Suppressor macrophage (primary cell): ENCODE results near the gene CDCA5.

Source experiments
- DNase-seq, 4 experiments: peaks; one replicate each; pipeline ENCODE4 v3.0.0-alpha.2; 2020 to 2022
- total RNA-seq, 17 experiments: gene quantifications; one replicate each; lab custom pipeline; 2026; ENCODE audit warnings: mixed read lengths in 6 of 17, inconsistent platforms in 3 of 17; lab: John Stamatoyannopoulos, UW

The CDCA5 gene
- 3.8 to 32.0 (median 11.3) reads per million in 17 experiments for total RNA-seq

DNA sequence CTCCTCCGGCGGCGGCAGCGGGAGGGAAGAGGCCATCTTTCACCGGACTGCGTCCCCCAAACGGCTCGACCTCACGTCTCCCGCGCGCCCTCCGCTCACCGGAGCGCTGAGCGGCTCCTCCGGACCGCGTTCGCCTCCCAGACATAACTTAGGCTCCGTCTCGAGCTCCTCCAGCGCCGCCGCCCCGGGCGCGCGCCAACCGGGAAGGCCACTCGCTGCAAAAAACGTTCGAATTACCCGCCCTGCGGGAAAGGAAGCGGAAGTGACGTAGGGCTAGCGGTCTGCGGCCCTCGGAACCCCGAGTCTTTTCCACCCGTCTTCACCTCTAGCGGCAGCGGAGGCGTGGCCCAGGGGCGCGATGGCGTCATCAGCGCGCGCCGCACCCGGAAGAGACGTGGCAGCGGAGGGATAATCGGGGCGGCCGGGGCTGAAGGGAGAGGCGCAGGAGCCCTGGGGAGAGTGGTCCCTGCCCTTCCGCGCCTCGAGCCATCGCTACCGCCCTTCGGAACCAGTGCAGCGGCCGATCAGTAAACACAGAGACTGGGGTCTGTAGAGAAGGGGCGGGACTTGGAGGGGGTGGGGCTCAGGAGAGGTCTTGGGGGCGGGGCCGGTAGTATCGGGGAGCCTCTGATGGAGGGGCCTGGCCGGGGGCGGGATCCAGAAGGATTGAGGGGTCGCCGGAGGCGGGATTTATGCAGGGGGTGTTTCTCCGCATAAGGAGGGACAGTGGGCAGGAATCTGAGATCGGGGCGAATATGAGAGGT lies at the start of gene CDCA5, which contains the start of gene ZFPL1:
TSS of gene CDCA5 (minus strand) at position 207 of the 764 bp plus-strand sequence. CDS start at position 145, 62 bp downstream.
TSS of gene ZFPL1 (plus strand) at position 389 of the 764 bp plus-strand sequence. CDS start 477 bp downstream, outside the sequence.
- DNase-seq: peak; percentile 98 to 99 (median 98)

- peak in 3 of 4 experiments; percentile 51 to 68 (median 66) for DNase-seq
Observed at GRCh38 chr11:65132988-65133700, 49.3 kb upstream of the CDCA5 start.

DNA sequence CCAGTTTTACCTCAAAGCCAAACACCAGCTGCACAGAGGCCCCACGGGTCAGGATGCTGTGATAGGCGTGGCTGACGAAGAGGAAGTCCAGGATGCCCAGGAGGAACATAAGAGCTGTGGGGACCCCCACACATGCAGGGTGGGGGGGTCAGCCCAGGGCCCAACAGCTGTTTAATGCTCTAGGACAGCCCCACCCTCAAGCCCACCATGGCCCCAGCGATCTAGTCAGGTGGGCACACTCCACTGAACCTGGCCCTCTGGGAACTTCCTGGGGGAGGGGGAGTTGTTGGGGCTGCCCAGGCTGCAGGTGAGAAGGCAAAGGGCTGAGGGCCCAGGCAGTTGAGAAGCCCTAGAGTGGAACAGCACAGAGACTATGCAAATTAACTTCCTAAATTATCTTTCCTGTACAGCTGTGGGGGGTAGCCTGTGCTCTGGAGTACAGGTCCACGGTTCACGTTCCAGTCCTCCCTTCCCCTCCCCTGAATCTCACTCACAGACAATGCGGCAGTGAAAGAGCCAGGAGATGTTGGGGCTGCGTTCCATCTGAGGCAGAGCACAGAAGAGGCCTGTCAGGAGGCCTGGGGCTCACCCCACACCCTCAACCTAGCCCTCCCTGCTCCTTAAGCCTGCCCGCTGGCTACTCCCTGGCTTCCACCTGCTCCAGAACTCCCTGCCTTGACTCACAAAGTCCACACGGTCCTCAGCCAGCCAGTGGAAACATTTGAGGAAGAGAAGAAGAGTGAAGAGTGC lies 48.6 kb upstream of the CDCA5 start:
- DNase-seq: peak in 1 of 4 experiments; percentile 1

DNA sequence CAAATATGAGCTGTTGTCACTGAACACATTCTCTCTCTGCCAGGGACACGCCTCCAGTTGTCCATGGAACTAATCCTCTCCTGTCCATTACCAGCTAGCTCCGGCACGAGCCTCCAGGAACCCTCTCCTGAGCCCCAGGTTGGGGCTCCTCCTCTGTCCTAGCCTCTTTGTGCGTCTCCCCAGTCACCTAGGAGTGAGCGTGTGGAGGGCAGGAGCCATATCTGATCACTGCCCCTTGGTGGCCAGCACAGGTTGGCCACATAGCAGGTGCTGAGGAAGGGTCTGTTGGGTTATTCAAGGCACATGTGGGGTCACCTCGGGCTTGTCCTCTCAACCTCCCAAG lies 48.0 kb upstream of the CDCA5 start:
- no peak for DNase-seq

- no peak for DNase-seq
Observed at GRCh38 chr11:65131417-65131776, 47.6 kb upstream of the CDCA5 start.

GRCh38 chr11:65130631-65131416 lies 47.0 kb upstream of the CDCA5 start:
- peak in 1 of 4 experiments; percentile 1 for DNase-seq

- DNase-seq: peak in 1 of 4 experiments; percentile 1
Observed at GRCh38 chr11:65129649-65130441, 46.0 kb upstream of the CDCA5 start.

GRCh38 chr11:65128182-65129145 lies 44.6 kb upstream of the CDCA5 start:
- DNase-seq: peak in 1 of 4 experiments; percentile 1

- DNase-seq: no peak
Observed at GRCh38 chr11:65127473-65128181, 43.8 kb upstream of the CDCA5 start.

DNA sequence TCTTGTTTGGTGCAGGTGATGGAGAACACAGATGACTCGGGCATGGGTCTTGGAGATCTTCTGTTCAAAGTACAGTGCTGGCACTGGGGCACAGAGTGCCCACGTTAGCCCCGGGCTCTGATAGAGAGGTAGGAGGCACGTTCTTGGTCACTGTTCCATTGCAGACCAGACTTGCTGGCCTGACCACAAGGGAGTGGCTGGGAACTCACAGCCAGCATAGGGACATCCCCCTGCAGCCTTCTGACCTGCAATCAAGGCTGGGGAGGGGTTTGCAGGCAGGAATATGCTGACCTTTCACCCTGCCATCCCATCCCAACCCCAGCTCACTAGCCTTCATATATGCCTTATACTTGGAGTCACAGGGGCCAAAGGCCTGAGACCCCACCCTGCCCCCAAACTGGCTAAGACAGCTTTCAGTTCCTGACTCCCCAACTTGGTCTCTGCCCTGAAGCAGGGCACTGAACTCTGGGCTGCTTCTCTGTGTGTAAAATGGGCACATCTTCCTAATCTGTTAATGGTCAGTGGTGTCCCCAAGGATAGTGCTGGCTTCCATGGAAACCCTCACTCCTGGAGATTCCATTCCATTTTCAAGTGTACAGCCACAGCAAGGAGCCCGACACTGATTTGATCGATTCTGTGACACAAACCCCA lies 42.9 kb upstream of the CDCA5 start:
- peak in 1 of 4 experiments; percentile 4 for DNase-seq

DNA sequence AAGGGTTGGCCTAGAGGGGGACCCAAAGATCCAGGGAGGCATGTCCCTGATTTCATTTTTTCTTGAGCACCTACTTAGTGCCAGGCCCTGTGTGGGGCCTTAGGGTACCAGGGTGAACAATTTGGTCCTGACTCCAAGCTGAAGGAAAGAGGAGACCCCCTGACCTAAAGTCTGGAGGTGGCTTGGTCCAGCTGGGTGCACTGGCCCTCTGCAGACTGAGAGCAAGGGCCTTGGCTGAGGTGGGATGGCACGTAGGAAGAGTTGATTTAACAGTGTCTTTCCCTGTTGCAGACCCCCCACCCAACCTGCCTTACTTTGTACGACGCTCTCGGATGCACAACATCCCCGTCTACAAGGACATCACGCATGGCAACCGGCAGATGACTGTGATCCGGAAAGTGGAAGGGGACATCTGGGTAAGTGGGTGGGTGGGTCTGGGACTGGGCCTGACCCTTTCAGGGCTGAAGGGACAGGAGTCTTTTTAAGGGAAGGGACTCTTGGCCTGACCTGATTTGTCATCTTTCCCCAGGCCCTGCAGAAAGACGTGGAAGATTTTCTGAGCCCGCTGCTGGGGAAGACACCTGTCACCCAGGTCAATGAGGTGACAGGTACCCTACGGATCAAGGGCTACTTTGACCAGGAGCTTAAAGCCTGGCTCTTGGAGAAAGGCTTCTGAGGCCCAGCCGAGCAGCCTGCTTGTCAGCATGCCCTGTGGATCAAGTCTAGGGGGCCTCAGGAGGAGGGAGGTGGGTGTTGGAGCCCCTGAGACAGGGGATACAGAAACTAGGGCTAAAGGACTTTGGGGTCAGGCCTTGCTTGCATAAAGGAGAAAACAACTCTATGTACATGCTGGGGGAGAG lies 41.6 kb upstream of the CDCA5 start:
- DNase-seq: no peak

DNA sequence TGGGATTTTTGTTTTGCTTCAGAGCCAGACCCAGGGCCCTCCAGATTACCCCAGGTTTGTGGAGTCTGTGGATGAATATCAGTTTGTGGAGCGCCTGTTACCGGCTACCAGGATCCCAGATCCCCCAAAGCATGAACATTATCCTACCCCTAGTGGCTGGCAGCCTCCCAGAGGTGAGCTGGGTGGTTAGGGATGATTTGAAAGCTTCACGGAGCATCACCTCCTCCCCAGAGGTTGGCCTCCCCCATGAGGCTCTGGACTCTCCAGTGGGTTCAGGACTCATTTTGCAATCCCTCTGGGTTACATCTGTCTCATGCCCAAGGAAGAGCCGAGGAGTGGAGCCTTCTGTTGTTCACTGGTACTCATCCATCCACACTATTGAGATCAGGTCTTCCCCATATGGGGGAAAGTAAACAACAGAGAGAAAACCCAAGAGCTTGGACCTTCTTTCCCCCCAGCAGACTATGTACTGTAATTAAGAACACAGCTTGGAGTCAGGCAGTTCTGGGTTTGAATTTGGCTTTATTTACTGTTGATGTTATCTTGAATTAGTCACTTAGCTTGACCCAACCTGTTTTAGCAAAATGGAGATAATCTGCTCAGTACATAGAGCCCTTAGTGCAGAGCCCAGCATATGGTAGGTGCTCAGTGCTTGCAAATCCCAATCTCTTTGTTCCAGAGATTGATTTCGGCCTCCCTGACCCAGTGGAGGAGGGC lies 40.8 kb upstream of the CDCA5 start:
- DNase-seq: no peak

DNA sequence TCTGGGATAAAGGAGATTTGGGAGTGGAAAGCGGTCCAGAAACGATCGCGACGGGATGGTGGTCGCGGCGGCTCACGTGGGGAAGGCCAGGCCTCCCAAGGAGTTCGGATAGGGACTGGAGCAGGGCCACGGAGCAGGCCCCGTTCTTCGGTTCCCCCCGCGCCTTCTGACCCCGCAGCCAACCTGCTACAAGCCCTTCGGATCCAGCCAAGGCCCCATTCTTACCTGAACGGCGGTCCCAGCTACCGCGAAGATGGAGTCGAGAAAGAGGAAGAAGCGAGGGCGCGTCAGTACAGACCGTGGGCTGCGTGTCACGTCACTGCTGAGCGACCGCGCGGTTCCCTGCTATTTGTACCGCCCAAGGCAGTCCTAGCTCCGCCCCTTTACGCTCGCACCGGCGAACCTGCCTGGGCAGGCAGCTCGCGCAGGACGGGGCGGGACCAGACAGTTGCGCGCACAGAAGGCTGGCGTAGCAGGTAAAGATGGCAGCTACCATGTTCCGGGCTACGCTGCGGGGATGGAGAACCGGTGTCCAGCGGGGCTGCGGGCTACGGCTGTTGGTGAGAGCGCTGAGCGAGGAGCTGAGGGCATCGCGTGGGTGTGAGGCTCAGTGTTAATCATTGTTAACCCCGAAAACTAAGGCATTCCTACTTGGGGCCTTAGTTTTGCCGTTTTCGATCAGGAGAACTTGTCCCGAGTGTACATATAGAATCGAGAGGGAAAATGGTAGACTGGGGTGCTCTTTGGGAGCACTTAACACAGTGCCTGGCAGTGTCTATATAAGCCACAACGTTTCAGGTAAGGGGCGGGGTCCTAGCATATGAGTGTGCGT lies 38.2 kb upstream of the CDCA5 start, which contains the start of the genes FAU and MRPL49:
TSS of gene FAU (minus strand) at position 270 of the 832 bp plus-strand sequence. CDS start 321 bp downstream, outside the sequence.
TSS of gene MRPL49 (plus strand) at position 457 of the 832 bp plus-strand sequence. CDS start at position 483, 26 bp downstream.
- peak; percentile 99 for DNase-seq

DNA sequence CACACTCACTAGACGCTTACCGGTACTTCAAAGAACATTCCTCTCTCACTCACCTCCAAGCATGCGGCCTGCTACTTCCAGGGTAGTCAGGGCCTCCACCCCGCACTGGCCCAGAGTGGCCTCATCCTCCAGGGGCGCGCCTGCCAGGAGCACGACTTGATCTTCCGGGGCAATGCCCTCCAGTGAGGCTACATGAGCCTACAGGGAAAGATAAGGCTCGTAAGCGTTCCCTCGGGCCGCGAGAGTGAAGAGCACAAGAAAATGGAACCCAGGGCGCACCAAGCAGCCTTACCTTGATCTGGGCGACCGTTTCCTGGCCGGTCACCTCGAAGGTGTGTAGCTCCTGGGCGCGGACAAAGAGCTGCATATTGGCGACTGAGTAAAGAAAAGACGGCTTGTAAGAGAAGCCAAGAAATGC lies 37.6 kb upstream of the CDCA5 start:
- DNase-seq: peak; percentile 44 to 60 (median 46)

DNA sequence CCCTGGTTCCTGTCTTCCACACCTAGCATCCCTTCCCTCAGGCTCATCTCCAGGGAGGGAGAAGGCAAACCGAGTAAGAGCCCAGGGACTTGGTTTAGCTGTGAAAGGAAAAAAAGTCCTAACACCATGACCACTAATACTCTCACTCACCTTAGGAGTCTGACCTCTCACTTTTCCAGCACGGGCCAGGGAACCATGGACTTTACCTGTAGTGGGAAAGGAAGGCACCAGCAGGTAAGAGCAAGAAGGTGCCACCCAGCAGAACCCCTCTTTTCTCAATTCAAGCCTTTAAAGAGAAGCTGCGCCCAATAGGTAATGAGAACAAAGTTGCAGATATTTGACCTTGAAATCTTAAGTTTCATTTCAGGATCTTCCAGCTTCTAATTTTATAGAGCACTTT lies 37.0 kb upstream of the CDCA5 start:
- DNase-seq: no peak

DNA sequence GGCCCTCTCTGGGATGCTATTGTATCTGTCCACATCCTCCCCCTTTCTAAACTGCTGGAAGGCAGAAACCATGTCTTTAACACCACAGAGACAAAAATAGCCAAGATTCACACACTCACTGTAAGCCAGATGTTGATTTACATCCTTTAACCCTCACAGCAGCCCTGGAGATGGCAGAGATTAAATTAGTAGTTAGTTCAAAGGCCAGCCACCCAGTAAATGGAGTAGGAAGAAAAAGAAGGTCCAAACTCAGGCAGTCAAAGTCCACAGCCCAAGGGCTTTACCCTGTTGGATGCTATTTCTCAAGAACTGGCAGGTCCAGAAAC lies 35.8 kb upstream of the CDCA5 start:
- DNase-seq: no peak
